Mucosa of gallbladder (tissue), 1 donor: ENCODE measurements around the gene KBTBD12. TPM values are rescaled to one million over a fixed set of nuclear protein-coding genes. Genes with fewer than 3 reads are reported as not detected.

Source experiments
- DNase-seq: peaks from one replicate; pipeline ENCODE4 v3.0.0-alpha.2; 2020; ENCODE audit warnings: low spot score
- total RNA-seq: library from RNA; stranded (reverse); gene quantifications from one replicate; pipeline ENCODE4 v1.2.1, GENCODE V29; 2021
- donor health status: DM: no; HTN: no; CAD: no.

Gene KBTBD12
- total RNA-seq, 1 donor from 2014 or later, result 2.1 TPM

DNA sequence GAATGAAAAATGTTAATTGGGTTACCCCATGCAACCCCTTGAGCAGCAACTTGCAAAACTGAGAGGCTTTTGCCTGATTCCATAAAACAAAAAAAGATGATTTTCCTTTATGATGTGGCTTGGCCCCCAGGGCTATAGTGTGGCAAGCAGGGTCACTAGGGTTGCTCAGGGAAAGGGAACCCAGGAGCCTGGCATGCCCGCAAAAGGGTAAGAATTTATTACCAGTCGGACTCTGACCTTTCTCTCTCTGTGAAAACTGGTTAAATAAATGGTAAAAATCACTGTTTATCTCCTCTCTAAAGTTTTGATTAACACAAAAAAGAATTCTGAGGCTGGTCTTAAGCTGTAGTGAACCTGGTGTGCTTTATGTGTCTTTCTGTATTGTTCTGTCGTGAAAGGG lies 99.5 kb downstream of the KBTBD12 start:
- DNase-seq, result no peak

DNA sequence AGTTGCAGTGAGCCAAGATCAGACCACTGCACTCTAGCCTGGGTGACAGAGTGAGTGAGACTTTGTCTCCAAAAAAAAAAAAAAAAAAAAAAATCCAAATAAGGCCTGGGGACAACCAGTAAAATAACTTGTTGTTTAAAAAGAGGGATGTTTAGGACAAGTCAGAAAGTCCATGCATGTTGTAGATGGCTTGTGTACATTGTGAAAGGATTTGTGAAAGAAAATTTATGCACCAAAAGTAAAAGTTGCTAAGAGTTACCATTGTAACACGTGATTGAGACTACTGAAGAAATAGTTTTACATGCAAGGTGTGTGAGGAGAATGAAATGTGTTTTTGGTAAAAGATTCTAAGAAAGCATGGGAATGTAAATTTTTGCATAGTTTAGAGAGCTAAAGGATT lies 101.5 kb downstream of the KBTBD12 start:
- no peak for DNase-seq

DNA sequence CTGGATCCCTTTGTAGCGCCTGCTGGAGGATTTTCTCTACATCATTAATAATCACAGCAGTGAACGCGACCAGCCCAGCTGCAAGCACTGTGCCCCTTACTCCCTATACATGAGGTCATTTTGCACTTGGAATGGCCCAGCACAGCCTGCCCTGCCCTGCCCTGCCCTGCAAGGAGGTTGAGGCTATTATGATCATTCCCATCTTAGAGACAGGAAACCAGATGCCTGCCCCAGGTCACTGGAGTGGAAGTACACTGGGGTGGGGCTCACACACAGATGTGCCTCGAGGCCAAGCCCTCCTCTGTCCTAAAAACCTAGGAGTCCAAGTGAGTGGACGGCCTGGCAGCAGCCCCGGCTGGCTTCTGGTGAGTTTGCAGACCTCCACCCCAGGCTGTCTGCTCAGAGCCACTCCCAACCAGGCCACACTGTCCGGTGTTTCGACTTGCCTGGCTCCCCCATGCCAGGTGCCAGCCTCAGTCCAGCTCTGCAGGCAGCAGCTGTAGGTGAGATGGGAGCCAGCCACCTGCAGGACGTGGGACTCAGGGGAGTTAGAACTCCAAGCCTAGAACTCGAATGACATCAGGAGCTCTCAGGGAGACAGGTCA lies 106.8 kb downstream of the KBTBD12 start:
- DNase-seq, result no peak

DNA sequence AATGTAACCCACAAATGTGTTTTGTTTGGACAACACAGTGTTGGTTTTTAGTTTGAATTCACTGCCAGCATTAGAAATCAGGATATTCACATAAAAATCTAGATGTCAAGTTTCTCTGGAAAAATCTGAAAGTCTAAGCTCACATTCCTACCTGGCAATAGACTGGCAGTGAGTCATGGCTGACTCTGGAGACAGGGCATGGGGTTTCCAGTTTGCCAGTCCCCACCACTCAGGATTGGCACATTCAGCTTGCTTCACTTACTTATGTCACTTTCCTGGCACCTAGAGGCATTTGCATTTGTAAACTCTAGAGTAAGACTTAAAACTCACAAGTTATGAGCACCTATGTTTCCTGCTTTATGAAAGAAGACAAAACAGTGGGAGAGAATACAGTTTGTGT lies 118.1 kb downstream of the KBTBD12 start:
- DNase-seq, result no peak

DNA sequence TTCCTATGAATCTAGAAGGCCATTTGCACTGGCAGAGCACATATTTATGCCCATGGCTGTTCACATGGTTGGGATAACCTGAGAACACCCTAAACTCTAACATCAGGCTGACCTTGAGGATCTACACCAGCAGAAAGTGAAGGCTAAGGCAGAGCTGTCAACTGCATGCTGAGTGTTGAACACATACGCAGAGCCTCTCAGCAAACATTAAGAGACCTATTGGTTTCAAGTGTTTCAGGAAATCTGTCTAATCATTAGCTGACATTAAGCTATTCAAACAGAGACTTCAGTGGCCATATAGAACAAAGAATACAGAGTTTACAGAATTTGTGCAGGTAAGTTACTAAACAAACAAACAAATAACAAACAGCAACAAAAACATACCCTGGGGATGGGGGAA lies 121.1 kb downstream of the KBTBD12 start:
- DNase-seq, result no peak

Other genes starting within 250 kb of the KBTBD12 start
- 57.7 TPM for gene ABTB1, start 242.3 kb upstream of the KBTBD12 start, total RNA-seq
- gene MGLL, start 92.7 kb upstream of the KBTBD12 start, total RNA-seq, result 193 TPM
- gene SEC61A1, start 137.2 kb downstream of the KBTBD12 start, total RNA-seq, result 203 TPM
- 20.6 TPM for gene RUVBL1, start 208.6 kb downstream of the KBTBD12 start, total RNA-seq
- gene EEFSEC, start 238.2 kb downstream of the KBTBD12 start, total RNA-seq, result 11.7 TPM